HG03108 (cell line): ENCODE measurements around the gene LRFN2.

Experiments
- ATAC-seq: cut with Tn5 transposase; IDR thresholded peaks from one replicate; pipeline ENCODE4 v1.9.1; 2021; ENCODE audit warnings: moderate library complexity; ENCODE audit not compliant: unreplicated experiment

LRFN2 gene

GRCh38 chr6:40545954-40546353 lies 41.2 kb downstream of the LRFN2 start:
- ATAC-seq = no peak

- no peak for ATAC-seq
Observed at GRCh38 chr6:40543776-40544175, 43.4 kb downstream of the LRFN2 start.

GRCh38 chr6:40543146-40543545 lies 44.0 kb downstream of the LRFN2 start:
- no peak for ATAC-seq

GRCh38 chr6:40542175-40542764 lies 44.9 kb downstream of the LRFN2 start:
- ATAC-seq = no peak

GRCh38 chr6:40541556-40542174 lies 45.5 kb downstream of the LRFN2 start:
- no peak for ATAC-seq

GRCh38 chr6:40540790-40541189 lies 46.4 kb downstream of the LRFN2 start:
- no peak for ATAC-seq

GRCh38 chr6:40539853-40540252 lies 47.3 kb downstream of the LRFN2 start:
- ATAC-seq = no peak

- ATAC-seq = no peak
Observed at GRCh38 chr6:40538556-40538955, 48.6 kb downstream of the LRFN2 start.

GRCh38 chr6:40537446-40537845 lies 49.7 kb downstream of the LRFN2 start:
- ATAC-seq = no peak

GRCh38 chr6:40536442-40536841 lies 50.7 kb downstream of the LRFN2 start:
- ATAC-seq = no peak

GRCh38 chr6:40535819-40536380 lies 51.3 kb downstream of the LRFN2 start:
- ATAC-seq = no peak

- ATAC-seq = no peak
Observed at GRCh38 chr6:40535110-40535818, 51.9 kb downstream of the LRFN2 start.

GRCh38 chr6:40532349-40533000 lies 54.7 kb downstream of the LRFN2 start:
- ATAC-seq = no peak

GRCh38 chr6:40529919-40530318 lies 57.2 kb downstream of the LRFN2 start:
- no peak for ATAC-seq

- no peak for ATAC-seq
Observed at GRCh38 chr6:40529040-40529439, 58.1 kb downstream of the LRFN2 start.

GRCh38 chr6:40528051-40528450 lies 59.1 kb downstream of the LRFN2 start:
- no peak for ATAC-seq

- ATAC-seq = no peak
Observed at GRCh38 chr6:40526036-40526435, 61.1 kb downstream of the LRFN2 start.

GRCh38 chr6:40524797-40525585 lies 62.2 kb downstream of the LRFN2 start:
- ATAC-seq = no peak

GRCh38 chr6:40523505-40524172 lies 63.5 kb downstream of the LRFN2 start:
- ATAC-seq = no peak

- no peak for ATAC-seq
Observed at GRCh38 chr6:40521496-40521895, 65.7 kb downstream of the LRFN2 start.
